ENCODE data around the gene OR10A6.

DNA sequence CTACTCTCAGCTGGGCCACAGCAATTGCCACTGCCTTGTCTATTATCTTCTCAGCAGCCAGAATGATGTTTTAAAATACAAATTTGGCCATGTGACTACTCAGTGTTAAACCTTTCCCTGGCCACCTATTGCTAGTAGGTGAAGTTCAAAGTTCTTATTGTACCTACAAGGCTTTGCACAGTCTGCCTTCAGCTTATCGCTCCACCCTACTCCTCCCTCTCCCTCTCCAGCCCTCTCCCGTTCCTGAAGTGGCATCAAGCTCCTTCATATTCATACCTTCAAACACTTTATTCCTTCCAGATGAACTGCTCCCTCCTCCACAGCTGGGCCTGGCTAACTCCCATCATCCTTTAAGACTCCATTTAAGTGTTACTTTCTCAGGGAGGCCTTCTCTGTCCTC is 37.3 kb downstream of the OR10A6 start:
- TF ChIP-seq TAF1 (IDR thresholded peaks at IDR 0.05; ENCODE audit: low read depth), result no peak
- TF ChIP-seq, protein P1, sequence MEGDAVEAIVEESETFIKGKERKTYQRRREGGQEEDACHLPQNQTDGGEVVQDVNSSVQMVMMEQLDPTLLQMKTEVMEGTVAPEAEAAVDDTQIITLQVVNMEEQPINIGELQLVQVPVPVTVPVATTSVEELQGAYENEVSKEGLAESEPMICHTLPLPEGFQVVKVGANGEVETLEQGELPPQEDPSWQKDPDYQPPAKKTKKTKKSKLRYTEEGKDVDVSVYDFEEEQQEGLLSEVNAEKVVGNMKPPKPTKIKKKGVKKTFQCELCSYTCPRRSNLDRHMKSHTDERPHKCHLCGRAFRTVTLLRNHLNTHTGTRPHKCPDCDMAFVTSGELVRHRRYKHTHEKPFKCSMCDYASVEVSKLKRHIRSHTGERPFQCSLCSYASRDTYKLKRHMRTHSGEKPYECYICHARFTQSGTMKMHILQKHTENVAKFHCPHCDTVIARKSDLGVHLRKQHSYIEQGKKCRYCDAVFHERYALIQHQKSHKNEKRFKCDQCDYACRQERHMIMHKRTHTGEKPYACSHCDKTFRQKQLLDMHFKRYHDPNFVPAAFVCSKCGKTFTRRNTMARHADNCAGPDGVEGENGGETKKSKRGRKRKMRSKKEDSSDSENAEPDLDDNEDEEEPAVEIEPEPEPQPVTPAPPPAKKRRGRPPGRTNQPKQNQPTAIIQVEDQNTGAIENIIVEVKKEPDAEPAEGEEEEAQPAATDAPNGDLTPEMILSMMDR (IDR thresholded peaks at IDR 0.05; ENCODE audit: poor library complexity, severe bottlenecking), result no peak

All from neural cell (in vitro differentiated cells).